SKM-1 (cell line): ENCODE measurements around the gene PTMS.
A peak's percentile ranks its signal among the peaks of the same experiment; 100 is the strongest.

Experiments
- DNase-seq: peaks from one replicate; lab custom pipeline; 2025; ENCODE audit not compliant: unreplicated experiment; lab: John Stamatoyannopoulos, UW

Gene PTMS

DNA sequence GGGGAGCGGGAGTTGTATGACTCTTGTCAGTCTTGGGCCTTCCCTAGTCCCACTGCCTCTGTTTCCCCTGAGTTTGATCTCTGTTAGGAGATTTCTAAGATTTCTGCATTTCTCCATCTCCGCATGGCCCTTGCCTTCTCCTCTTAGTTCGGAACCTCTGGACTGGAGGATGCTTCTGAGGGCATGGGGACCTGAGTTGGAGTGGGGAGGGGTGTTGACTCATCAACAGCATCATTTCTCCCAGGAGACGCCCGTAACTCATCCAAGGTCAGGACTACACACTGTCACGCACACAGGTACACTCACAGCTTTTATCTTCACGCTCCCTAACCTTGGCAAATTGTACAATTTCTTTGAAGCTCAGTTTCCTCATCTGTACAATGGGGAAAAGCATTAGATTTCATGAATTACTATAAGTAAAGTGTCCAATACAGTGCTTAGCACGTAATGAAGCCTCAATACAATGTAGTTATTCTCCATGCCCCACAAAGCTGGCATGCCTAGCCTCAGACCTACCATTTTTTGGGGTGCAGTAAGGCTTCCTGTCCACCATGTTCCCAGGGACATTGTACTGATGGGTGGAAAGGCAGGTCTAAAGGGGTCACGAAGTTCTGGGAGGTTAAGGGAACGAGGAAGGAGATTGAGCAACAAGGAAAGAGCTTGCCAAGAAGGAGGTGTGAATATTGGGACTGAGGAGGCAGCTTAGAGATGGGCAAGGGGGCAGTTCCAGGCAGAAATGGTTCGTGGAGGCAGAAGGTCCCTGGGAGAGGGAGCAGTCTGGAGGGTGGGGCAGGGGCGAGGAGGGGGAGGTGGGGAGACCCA is 5.6 kb downstream of the PTMS start:
- DNase-seq: no peak

DNA sequence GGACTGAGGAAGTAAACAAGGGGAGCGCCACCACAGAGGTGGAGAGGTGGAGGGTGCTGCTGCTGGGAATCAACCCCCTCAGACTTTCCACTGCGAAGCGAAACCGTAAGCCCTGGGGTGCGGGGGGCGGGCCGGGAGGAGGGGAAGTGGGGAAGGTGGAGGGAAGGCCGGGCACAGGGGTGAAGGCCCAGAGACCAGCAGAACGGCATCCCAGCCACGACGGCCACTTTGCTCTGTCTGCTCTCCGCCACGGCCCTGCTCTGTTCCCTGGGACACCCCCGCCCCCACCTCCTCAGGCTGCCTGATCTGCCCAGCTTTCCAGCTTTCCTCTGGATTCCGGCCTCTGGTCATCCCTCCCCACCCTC is 6.2 kb downstream of the PTMS start, which contains the start of gene LAG3:
LAG3 (plus strand) TSS at position 190 of the 365 bp plus-strand sequence. CDS start 333 bp downstream, outside the sequence.
- DNase-seq: no peak

DNA sequence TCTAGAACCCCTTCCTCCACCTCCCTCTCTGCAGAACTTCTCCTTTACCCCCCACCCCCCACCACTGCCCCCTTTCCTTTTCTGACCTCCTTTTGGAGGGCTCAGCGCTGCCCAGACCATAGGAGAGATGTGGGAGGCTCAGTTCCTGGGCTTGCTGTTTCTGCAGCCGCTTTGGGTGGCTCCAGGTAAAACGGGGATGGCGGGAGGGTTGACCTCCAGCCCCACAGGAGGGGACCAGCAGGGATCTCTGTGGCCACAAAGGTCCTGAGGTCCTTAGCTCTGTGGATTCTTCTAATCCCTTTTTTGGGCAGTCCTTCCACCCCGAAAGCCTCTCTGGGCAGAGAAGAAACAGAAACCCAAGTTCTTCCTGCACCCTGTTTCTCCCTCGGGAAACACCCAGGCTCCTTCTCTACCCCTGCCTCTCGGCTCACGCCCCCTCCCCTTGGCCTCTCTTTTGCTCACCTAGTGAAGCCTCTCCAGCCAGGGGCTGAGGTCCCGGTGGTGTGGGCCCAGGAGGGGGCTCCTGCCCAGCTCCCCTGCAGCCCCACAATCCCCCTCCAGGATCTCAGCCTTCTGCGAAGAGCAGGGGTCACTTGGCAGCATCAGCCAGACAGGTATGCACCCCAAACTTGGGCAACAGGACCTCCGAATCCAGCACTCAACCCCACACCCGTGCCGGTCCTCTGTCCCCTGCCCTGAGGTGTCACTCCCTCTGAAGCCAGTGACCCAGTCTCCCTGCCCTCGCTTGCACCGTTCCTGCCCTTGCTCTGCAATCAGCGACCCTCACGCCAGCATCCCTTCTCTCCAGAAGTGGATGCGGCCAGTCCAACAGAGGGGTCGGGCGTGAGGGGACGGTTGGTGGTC is 6.8 kb downstream of the PTMS start:
- DNase-seq: no peak

DNA sequence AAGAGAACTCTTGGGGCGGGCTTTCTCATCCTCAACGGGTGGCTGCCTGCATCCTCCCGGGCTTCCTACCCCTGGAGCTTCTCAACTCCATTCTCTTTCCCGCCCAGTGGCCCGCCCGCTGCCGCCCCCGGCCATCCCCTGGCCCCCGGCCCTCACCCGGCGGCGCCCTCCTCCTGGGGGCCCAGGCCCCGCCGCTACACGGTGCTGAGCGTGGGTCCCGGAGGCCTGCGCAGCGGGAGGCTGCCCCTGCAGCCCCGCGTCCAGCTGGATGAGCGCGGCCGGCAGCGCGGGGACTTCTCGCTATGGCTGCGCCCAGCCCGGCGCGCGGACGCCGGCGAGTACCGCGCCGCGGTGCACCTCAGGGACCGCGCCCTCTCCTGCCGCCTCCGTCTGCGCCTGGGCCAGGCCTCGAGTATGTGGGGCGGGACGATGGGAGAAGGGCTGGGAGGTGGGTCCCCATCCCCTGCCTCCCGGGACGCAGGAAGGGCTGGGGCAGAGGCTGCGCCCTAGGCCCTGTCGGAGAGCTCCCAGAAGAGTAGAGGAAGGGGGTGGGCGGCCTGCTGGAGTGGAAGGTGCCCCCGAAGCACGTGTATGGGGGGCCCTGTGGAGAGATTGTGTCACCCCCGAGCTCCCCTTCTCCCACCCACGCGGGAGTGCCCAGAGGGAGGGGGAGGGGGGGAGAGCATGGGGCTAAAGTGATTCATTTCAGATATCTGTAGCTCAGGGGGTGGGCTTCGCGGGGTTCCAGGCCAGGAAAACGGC is 7.6 kb downstream of the PTMS start:
- no peak for DNase-seq

DNA sequence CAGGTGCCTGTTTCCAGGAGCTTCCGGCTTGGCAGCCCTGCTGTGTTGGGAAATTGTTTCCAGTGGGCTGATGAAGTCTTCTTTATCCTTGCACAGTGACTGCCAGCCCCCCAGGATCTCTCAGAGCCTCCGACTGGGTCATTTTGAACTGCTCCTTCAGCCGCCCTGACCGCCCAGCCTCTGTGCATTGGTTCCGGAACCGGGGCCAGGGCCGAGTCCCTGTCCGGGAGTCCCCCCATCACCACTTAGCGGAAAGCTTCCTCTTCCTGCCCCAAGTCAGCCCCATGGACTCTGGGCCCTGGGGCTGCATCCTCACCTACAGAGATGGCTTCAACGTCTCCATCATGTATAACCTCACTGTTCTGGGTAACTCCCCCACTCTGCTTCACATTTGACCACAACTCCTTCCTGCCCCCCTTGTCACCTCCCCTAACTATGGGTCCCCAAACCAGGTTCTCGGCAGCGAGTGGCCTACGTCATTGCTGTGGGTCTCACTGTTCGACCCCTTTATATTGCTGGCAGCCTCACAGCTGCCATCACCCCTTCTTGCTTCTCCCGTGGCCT is 8.4 kb downstream of the PTMS start:
- DNase-seq: no peak

DNA sequence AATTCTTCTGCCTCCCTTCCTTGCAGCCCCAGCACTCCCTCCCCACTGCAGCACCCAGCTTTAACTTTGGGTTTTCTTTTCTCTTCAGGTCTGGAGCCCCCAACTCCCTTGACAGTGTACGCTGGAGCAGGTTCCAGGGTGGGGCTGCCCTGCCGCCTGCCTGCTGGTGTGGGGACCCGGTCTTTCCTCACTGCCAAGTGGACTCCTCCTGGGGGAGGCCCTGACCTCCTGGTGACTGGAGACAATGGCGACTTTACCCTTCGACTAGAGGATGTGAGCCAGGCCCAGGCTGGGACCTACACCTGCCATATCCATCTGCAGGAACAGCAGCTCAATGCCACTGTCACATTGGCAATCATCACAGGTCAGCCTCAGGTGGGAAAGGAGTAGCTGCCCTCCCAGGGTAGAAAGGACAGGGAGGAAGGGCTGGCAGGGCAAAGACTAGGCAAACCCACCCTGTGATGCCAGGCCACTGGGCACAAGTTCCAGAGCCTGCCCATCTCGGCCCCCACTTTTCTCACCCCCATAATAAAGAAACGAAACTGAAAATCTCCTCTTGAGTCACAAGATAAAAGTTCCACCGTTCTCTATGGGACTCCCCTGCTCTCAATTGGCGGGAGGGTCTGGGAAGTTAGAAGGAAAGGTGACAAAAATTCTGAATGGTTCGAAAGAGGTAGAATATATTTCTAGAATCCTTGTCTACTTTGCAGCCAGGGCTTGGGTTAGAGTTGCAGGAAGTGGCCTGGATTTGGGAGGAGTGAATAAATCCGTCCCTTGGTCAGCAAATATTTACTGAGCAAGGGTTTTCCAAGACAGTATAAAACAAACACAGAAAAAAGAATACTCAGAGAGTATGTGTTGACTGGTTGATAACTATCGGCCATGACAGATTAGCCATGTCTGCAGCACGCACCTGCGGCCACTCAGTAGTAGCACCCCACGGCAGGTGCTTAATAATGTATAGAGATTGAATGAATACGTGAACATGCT is 9.3 kb downstream of the PTMS start:
- DNase-seq: no peak

DNA sequence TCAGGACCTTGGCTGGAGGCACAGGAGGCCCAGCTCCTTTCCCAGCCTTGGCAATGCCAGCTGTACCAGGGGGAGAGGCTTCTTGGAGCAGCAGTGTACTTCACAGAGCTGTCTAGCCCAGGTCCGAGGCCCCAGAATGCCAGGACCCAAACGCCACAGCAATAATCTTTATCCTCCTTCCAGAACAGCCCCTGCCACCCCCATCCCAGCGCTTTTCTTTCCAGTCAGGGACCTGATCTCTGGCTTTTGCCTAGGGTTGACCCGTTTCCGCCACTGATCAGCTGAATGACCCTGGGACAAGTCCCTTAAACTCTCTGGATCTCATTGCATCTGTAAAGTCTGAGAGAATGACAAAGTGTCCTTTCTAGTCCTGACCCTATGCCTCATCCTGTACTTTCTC is 11.2 kb downstream of the PTMS start:
- no peak for DNase-seq

DNA sequence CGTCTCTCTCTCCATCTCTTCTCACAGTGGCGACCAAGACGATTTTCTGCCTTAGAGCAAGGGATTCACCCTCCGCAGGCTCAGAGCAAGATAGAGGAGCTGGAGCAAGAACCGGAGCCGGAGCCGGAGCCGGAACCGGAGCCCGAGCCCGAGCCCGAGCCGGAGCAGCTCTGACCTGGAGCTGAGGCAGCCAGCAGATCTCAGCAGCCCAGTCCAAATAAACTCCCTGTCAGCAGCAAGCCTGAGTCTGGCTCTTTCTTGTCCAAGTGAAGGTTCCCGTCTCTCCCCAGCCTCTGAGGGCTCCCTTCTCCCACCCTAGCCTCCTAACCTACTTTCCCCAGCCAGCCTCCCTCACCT is 12.0 kb downstream of the PTMS start:
- no peak for DNase-seq

DNA sequence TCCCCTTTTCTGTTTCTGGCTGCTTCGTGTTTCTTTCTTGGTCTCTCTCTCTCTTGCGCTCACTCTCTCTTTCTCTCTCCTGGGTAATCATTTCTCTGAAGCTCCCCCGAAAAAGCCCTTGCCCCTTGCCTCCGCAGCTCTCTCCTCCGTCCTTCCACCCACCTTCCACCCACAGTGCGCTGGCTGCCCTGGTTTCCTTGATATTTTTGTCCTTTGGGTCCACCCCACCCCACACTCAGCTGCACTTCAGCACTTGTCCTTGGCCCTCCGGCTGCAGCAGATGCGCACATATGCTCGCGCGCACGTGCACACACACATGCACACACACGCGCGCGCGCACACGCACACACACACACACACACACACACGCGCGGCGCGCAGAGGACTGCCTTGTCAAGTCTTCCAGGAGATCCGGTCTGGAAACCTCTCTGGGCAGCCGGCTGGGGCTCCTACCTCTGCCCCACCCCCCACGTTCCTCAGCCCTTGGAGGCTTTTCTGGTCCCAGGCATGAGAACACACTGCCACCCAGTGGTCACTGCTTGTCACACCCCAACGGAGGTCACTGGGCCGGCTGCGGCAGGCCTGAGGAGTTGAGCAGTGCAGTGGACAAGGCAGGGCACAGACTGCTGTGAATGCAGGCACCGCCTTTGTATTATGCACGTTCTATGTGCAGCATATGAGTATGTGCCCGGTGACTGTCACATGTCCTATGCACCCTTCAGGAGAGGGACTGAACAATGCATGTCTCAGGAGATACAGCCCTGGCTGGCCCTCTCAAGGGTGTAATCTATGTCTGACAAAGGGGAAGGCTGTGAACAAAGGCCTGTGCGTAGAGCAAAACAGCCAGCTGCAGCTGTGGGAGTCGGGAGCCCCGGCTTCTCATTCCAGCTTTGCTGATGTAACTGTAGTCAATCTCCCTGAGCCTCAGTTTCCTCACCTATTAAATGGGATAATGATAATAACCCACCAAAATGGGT is 12.7 kb downstream of the PTMS start:
- peak; percentile 53 for DNase-seq

DNA sequence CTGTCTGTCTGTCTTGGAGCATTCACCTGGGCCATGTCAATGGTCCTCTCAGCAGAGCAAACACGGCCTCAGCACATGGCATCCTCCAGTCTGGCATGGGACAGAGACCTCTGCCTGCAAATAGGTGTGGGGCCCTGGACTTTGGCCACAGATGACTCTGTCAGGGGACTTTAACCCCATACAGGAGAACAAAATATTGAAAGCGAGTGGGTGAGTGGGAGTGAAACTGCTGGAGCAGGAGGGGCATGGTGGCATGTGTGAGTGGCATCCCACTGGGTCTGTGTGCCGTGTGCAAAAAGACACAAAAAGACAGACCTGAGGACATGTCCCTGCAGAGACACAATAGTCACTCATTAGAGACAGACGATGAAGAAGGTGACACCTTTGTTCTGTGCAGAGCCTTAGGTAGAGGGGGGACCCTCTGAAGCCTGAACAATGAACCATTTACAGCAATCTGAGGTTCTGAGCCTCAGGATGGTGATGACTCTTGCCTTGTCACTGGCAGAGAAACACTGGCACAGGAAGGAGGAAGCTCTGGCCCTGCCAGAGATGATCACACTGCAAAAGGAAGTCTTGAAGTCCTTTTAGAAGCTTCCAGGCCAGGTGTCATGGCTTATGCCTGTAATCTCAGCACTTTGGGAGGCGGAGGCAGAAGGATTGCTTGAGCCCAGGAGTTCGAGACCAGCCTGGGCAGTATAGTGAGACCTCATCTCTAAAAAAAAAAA is 13.7 kb downstream of the PTMS start:
- DNase-seq: no peak

DNA sequence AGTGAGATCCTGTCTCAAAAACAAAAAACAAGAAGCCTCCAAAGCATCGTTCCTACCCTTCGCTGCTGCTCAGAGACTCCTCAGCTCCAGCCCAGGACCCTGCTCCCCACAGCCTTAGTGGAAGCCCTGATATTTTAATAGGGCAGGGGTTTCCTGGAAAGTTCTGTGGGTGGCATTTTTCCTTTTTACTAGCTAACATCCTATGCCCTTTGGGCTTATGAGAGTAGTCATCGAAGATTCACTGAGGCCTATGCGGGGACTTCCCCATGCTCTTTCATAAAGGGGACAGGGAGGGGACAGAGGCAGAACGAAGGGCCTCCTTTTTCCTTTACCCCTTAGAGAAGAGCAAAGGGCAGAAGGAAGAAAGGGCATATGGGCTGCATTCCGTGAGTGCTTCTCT is 14.4 kb downstream of the PTMS start:
- DNase-seq: no peak

DNA sequence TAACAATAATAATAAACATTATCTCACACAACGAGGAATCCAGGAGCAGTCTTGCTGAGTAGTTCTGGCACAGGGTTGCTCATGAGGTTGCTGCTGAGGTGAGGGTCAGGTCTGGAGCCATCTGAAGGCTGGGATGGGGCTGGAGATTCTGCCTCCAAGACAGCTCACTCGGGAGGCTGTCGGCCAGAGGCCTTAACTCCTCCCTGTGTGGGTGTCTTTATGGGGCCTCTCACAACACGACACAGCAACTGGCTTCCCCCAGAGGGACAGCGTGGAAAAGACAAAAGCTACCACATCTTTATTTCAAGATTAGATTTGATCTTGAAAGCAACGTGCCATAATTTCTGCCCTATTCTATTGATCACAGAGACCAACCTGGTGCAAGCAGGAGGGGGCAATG is 16.0 kb downstream of the PTMS start:
- no peak for DNase-seq

DNA sequence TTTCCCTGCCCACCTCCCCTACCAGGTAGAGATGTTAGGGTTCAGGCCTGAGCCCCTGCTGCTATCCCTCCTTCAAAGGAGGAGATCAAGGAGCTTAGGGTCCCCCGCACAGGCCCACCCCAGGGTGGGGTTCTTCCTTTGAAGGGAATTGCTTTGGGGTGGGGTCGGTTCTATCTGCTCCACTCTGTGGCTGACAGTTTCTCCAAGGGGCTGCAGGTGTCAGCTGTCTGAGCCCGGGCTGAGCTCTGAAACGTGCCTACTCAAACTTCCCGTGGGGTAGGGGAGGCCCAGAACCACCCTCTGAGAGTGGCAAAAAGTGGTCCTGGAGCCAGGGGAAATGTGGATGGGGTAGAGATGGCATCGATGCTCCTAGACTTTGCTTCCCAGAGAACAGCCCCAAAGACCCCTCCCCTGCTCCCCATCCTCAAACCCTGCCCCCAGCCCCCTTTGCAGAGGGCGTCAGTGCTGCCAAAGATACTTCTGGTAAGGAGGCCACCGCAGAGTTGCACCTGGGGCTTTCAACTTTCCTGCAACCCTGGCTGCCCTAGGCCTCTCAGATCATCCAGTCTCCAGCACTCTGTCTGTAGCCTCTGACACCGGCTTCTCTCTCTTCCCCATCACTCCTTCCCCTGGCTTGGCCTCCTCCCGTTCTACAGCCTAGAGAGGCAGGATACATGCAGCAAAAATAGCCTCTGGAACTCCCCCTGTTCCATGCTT is 16.8 kb downstream of the PTMS start:
- no peak for DNase-seq

DNA sequence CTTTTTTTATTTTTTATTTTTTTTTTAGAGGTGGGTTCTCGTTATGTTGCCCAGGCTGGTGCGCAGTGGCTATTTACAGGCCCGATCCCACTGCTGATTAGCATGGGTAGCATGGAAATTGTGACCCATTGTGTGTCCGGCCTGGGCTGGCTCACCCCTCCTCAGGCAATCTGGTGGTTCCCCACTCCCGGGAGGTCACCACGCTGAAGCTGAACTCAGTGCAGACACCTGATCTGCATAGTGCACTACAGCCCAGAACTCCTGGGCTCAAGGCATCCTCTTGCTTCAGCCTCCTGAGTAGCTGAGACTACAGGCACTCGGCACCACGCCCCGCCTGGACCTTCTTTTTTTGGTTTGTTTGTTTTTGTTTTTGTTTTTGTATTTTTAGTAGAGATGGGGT is 17.7 kb downstream of the PTMS start:
- no peak for DNase-seq

DNA sequence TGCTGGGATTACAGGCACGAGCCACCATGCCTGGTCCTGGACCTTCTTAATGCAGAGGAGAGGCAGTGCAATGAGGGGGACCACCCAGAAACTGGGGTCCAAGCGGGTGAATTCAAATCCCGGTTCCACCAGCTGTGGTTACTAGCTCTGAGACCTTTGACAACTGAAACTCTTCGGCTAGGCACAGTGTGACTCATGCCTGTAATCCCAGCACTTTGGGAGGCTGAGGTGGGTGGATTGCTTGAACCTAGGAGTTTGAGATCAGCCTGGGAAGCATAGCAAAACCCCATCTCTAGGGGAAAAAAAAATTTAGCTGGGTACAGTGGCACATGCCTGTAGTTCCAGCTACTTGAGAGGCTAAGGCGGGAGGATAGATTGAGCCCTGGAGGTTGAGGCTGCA is 18.1 kb downstream of the PTMS start:
- DNase-seq: no peak

DNA sequence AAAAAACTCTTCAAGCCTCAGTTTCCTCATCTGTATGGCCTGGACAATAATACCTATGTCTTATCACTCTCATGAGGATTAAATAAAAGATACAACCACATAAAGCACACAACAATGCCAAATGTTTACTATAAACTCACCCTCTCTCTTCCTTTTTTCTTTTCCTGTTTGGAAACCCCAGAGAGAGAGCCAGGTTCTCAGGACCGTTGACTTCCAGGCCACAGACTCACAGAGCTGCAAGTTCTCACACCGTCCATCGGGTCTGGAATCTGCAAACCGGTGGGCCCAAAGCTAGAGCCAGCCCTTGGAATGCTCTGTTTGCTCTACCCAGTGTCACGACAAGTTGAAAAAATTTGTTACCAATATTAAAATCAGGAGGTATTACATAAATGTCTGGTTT is 18.6 kb downstream of the PTMS start:
- DNase-seq: no peak

DNA sequence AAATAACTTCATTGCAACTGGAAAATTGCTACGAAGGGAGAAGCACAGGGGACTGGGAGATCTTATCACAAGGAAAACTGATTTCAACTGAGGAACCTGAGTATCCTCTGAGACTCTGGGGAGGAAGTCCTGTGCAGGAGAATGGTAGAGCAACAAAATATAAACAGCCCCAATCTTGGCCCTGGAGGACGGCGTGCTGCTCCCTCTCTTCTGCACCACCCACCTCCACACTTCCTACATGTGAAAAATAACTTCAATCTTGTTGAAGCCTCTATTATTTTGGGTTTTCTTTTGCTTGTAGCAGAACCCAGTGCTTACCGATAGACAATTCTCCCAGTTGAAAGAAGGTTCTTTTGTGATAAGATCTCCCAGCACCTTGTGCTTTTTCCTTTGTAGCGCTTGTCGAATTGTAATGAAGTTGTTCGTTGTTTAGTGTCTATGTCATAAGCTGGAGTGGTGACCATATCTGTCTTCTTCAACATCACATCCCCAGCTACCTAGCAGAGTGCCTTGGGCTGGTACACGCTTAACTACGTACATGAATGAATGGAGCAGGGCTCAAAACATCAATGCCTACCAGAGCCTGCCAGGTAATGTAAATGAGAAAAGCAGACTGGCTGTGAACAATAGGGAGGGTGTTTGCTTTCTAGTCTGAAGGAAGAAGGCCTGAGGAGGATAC is 20.4 kb downstream of the PTMS start:
- no peak for DNase-seq
